GM12878 (cell line): ENCODE results near the gene GPC3. TPM values are rescaled to one million over a fixed set of nuclear protein-coding genes. Genes with fewer than 3 reads are reported as not detected.

ENCODE experiments used
- ATAC-seq: fragments of 200-7000 bp; cut with Tn5 transposase; 3 replicates; pipeline ENCODE4 v1.9.1; 2020; ENCODE audit warnings: mild to moderate bottlenecking, moderate library complexity
- BruUV-seq: library from RNA; stranded (reverse); fragments of 400-500 nt; replicated peaks from 2 replicates; lab custom pipeline; 2021; lab: Mats Ljungman, UMichigan
- CTCF ChIA-PET: fragments of 300-600 bp; sonication (Branson Sonifier 250); formaldehyde crosslinking; extraction: SDS; loops from one replicate; lab custom pipeline; 2021; ENCODE audit warnings: inconsistent platforms; lab: Yijun Ruan, JAX
- POLR2A ChIA-PET: fragments of 350-600 bp; formaldehyde crosslinking; extraction: SDS; loops from one replicate; lab custom pipeline; 2021; ENCODE audit warnings: inconsistent platforms; lab: Charles Lee
- RAD21 ChIA-PET: fragments of 300-600 bp; sonication (Branson Sonifier 250); formaldehyde crosslinking; loops from one replicate; lab custom pipeline; 2023; ENCODE audit warnings: antibody characterized with exemption; ENCODE audit not compliant: unreplicated experiment; lab: Charles Lee
- SMC1A ChIA-PET: fragments of 300-600 bp; sonication (Branson Sonifier 250); formaldehyde crosslinking; loops from one replicate; lab custom pipeline; 2023; ENCODE audit not compliant: unreplicated experiment, uncharacterized antibody; lab: Charles Lee
- DNase-seq: peaks from one replicate; pipeline ENCODE4 v3.0.0-alpha.2; 2011; ENCODE audit warnings: low read depth, low spot score
- FAIRE-seq: peaks from 3 replicates; lab custom pipeline; 2011; peaks lifted over from hg19 to GRCh38; lab: Jason Lieb, UNC
- H2AFZ ChIP-seq: 2 replicates; pipeline ENCODE4 v1.6.0; 2011; ENCODE audit warnings: low read depth, low read length, control low read depth; ENCODE audit not compliant: control insufficient read depth
- H3K27ac ChIP-seq: 2 replicates; pipeline ENCODE4 v1.5.1; 2011; ENCODE audit warnings: control low read depth; ENCODE audit not compliant: control insufficient read depth, insufficient read depth
- H3K27me3 ChIP-seq, 2 experiments: replicated peaks in 1 of 2; 2 replicates each; pipeline versions ENCODE4 v1.6.0 to v1.6.1; 2011; ENCODE audit warnings: low read length in 1 of 2; ENCODE audit not compliant: control insufficient read depth in 2 of 2, insufficient read depth in 2 of 2
- H3K36me3 ChIP-seq, 2 experiments: 2 replicates each; pipeline ENCODE4 v1.5.1; 2011; ENCODE audit warnings: low read length in 1 of 2; ENCODE audit not compliant: control insufficient read depth in 2 of 2, insufficient read depth in 2 of 2
- H3K4me1 ChIP-seq: 2 replicates; pipeline ENCODE4 v1.6.1; 2011; ENCODE audit warnings: mild to moderate bottlenecking, low read length, moderate library complexity, mixed read lengths; ENCODE audit not compliant: control insufficient read depth, insufficient read depth
- H3K4me2 ChIP-seq: 2 replicates; pipeline ENCODE4 v1.6.0; 2011; ENCODE audit warnings: control low read depth; ENCODE audit not compliant: control insufficient read depth, insufficient read depth
- H3K4me3 ChIP-seq: fragments of 200-600 bp; sonication (generic); 2 replicates; pipeline ENCODE4 v1.5.1; 2016
- H3K79me2 ChIP-seq: 2 replicates; pipeline ENCODE4 v1.6.0; 2011; ENCODE audit warnings: low read length; ENCODE audit not compliant: control insufficient read depth, insufficient read depth
- H3K9ac ChIP-seq: 2 replicates; pipeline ENCODE4 v1.8.0; 2011; ENCODE audit warnings: low read length, control low read depth, mixed read lengths; ENCODE audit not compliant: control insufficient read depth, insufficient read depth
- H3K9me3 ChIP-seq: replicated peaks from 3 replicates; pipeline ENCODE4 v1.5.1; 2011; ENCODE audit warnings: mild to moderate bottlenecking, low read length; ENCODE audit not compliant: control insufficient read depth, insufficient read depth
- H4K20me1 ChIP-seq: 2 replicates; pipeline ENCODE4 v1.6.0; 2011; ENCODE audit not compliant: control insufficient read depth, insufficient read depth
- ATF7 ChIP-seq: fragments of 450-650 bp; IDR thresholded peaks from 2 replicates; pipeline ENCODE4 v1.6.1; 2016; ENCODE audit warnings: low read depth, mild to moderate bottlenecking
- CHD1 ChIP-seq: IDR thresholded peaks from 2 replicates; pipeline ENCODE4 v1.6.1; 2012; ENCODE audit warnings: low read depth, low read length, improper control_type of control experiment
- CHD2 ChIP-seq: IDR thresholded peaks from 2 replicates; pipeline ENCODE4 v1.6.1; 2011; ENCODE audit warnings: low read depth, low read length, improper control_type of control experiment, borderline replicate concordance
- CREB1 ChIP-seq: IDR thresholded peaks from 2 replicates; pipeline ENCODE4 v1.6.1; 2012; ENCODE audit warnings: low read depth, mild to moderate bottlenecking, inconsistent platforms
- LARP7 ChIP-seq: fragments of 450-650 bp; IDR thresholded peaks from 2 replicates; pipeline ENCODE4 v1.6.1; 2017; ENCODE audit warnings: mild to moderate bottlenecking
- MEF2B ChIP-seq: fragments of 450-650 bp; IDR thresholded peaks from 2 replicates; pipeline ENCODE4 v1.6.1; 2018; ENCODE audit warnings: mild to moderate bottlenecking, moderate library complexity; ENCODE audit not compliant: partially characterized antibody, poor library complexity, severe bottlenecking
- MYB ChIP-seq: fragments of 150-350 bp; IDR thresholded peaks from 2 replicates; pipeline ENCODE4 v1.6.1; 2014; ENCODE audit warnings: mild to moderate bottlenecking, low read depth, low read length, borderline replicate concordance
- PAX5 ChIP-seq: IDR thresholded peaks from 2 replicates; pipeline ENCODE4 v1.6.1; 2011; ENCODE audit warnings: low read depth, low read length, borderline replicate concordance
- PBX3 ChIP-seq: IDR thresholded peaks from 2 replicates; pipeline ENCODE4 v1.6.1; 2011; ENCODE audit warnings: mild to moderate bottlenecking, low read depth, low read length, moderate library complexity; ENCODE audit not compliant: insufficient replicate concordance
- RUNX3 ChIP-seq: IDR thresholded peaks from 2 replicates; pipeline ENCODE4 v1.6.1; 2012; ENCODE audit warnings: low read length, inconsistent platforms
- USF1 ChIP-seq: IDR thresholded peaks from 2 replicates; pipeline ENCODE4 v1.6.1; 2011; ENCODE audit warnings: borderline replicate concordance, low read depth, mild to moderate bottlenecking, moderate library complexity, mixed read lengths, low read length; ENCODE audit not compliant: insufficient read depth; ENCODE audit errors: extremely low read length
- YBX1 ChIP-seq: fragments of 450-650 bp; IDR thresholded peaks from 2 replicates; pipeline ENCODE4 v1.6.1; 2016; ENCODE audit warnings: antibody characterized with exemption
- ZNF384 ChIP-seq: IDR thresholded peaks from 2 replicates; pipeline ENCODE4 v1.6.1; 2012; ENCODE audit warnings: low read depth, mild to moderate bottlenecking, low read length, improper control_type of control experiment, borderline replicate concordance
- WGBS: methylation state at CpG from one replicate; pipeline ENCODE4 v1.1.6; 2016; ENCODE audit warnings: low lambda C conversion rate; ENCODE audit not compliant: insufficient replicate concordance, insufficient coverage; ENCODE audit errors: missing lambda C conversion rate; 5-methylcytosine and 5-hydroxymethylcytosine counted together
- in situ Hi-C: fragments of 300-500 bp; cut with MboI; formaldehyde crosslinking; loops from 9 replicates; pipeline ENCODE4 v1.14.3; 2018; ENCODE audit warnings: mixed read lengths
- intact Hi-C: fragments of 100-400 bp; cut with micrococcal nuclease; formaldehyde crosslinking; loops from one replicate; pipeline ENCODE4 v1.14.2; 2022; ENCODE audit not compliant: unreplicated experiment
- polyA plus RNA-seq, 11 experiments: library from polyadenylated mRNA; depleted of rRNA in 4 of 11; unstranded in 6 of 11; stranded (reverse) in 5 of 11; fragments of >200 nt; fragmentation: Nextera tagmentation in 4 of 11; fragmentation: Illumina TruSeq in 1 of 11; extraction: Ambion mirVana in 4 of 11; extraction: Trizol in 1 of 11; gene quantifications; 1 replicate in 1 of 11; 2 replicates in 10 of 11; pipeline versions ENCODE4 v1.2.1 to v1.2.3, GENCODE V29; 2011 to 2016; ENCODE audit warnings: inconsistent platforms in 2 of 11, missing spikeins in 2 of 11, low read depth in 1 of 11
- total RNA-seq, 4 experiments: library from RNA; depleted of rRNA in 3 of 4; stranded (reverse); fragments of >200 nt in 3 of 4; fragmentation: Illumina TruSeq in 1 of 4; extraction: Trizol in 1 of 4; gene quantifications; 2 replicates each; pipeline versions ENCODE4 v1.2.1 to v1.2.3, GENCODE V29; 2013 to 2021
- TF ChIP-seq, protein P1 (sequence below): fragments of 450-650 bp; formaldehyde crosslinking; IDR thresholded peaks from 2 replicates; pipeline ENCODE4 v1.5.0; 2022; ENCODE audit warnings: mild to moderate bottlenecking, missing genetic modification characterization
- TF ChIP-seq, protein P2 (sequence below): fragments of 450-650 bp; IDR thresholded peaks from 2 replicates; pipeline ENCODE4 v1.6.1; 2018; ENCODE audit warnings: borderline replicate concordance, mild to moderate bottlenecking; ENCODE audit not compliant: partially characterized antibody
- TF ChIP-seq, protein P3 (sequence below): IDR thresholded peaks from 2 replicates; pipeline ENCODE4 v1.6.1; 2011; ENCODE audit warnings: low read depth, low read length, improper control_type of control experiment, borderline replicate concordance

GPC3 gene
- total and polyA plus RNA-seq, 10 of the 15 experiments (the other 5 are each of a cell fraction or from before 2014, with no cell fraction given): 0.09 to 0.82 TPM; not detected in 8

- no peak for FAIRE-seq
- intact Hi-C loops: no loop called here
- 37% methylated on average over 5 of the region's 5 CpGs for WGBS
- TF ChIP-seq, protein P1, sequence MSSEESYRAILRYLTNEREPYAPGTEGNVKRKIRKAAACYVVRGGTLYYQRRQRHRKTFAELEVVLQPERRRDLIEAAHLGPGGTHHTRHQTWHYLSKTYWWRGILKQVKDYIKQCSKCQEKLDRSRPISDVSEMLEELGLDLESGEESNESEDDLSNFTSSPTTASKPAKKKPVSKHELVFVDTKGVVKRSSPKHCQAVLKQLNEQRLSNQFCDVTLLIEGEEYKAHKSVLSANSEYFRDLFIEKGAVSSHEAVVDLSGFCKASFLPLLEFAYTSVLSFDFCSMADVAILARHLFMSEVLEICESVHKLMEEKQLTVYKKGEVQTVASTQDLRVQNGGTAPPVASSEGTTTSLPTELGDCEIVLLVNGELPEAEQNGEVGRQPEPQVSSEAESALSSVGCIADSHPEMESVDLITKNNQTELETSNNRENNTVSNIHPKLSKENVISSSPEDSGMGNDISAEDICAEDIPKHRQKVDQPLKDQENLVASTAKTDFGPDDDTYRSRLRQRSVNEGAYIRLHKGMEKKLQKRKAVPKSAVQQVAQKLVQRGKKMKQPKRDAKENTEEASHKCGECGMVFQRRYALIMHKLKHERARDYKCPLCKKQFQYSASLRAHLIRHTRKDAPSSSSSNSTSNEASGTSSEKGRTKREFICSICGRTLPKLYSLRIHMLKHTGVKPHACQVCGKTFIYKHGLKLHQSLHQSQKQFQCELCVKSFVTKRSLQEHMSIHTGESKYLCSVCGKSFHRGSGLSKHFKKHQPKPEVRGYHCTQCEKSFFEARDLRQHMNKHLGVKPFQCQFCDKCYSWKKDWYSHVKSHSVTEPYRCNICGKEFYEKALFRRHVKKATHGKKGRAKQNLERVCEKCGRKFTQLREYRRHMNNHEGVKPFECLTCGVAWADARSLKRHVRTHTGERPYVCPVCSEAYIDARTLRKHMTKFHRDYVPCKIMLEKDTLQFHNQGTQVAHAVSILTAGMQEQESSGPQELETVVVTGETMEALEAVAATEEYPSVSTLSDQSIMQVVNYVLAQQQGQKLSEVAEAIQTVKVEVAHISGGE: no peak
- TF ChIP-seq MYB (no peak), USF1 (no peak), CHD2 (no peak), CREB1 (no peak), PAX5 (no peak), LARP7 (no peak), YBX1 (no peak), ZNF384 (no peak), PBX3 (no peak), CHD1 (no peak), RUNX3 (no peak), ATF7 (no peak), MEF2B (no peak)
- TF ChIP-seq, protein P2, sequence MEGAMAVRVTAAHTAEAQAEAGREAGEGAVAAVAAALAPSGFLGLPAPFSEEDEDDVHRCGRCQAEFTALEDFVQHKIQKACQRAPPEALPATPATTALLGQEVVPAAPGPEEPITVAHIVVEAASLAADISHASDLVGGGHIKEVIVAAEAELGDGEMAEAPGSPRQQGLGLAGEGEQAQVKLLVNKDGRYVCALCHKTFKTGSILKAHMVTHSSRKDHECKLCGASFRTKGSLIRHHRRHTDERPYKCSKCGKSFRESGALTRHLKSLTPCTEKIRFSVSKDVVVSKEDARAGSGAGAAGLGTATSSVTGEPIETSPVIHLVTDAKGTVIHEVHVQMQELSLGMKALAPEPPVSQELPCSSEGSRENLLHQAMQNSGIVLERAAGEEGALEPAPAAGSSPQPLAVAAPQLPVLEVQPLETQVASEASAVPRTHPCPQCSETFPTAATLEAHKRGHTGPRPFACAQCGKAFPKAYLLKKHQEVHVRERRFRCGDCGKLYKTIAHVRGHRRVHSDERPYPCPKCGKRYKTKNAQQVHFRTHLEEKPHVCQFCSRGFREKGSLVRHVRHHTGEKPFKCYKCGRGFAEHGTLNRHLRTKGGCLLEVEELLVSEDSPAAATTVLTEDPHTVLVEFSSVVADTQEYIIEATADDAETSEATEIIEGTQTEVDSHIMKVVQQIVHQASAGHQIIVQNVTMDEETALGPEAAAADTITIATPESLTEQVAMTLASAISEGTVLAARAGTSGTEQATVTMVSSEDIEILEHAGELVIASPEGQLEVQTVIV: no peak
- TF ChIP-seq, protein P3, sequence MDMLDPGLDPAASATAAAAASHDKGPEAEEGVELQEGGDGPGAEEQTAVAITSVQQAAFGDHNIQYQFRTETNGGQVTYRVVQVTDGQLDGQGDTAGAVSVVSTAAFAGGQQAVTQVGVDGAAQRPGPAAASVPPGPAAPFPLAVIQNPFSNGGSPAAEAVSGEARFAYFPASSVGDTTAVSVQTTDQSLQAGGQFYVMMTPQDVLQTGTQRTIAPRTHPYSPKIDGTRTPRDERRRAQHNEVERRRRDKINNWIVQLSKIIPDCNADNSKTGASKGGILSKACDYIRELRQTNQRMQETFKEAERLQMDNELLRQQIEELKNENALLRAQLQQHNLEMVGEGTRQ: no peak
These were observed 2.6 kb upstream of the GPC3 start for GRCh38 chrX:133988010-133988409.

More at GRCh38 chrX:133988010-133988409, 2.6 kb upstream of the GPC3 start:
- Histone ChIP-seq H4K20me1 (no peaks in the 10 kb centered on the region), H3K4me1 (no peaks in the 10 kb centered on the region), H3K4me2 (no peak overlapping the region), H3K27me3 (no peaks in the 10 kb centered on the region), H2AFZ (no peak overlapping the region), H3K4me3 (no peak overlapping the region), H3K9ac (no peak overlapping the region), H3K36me3 (no peaks in the 10 kb centered on the region), H3K9me3 (no peaks in the 10 kb centered on the region; the same call in 2 of the 3 replicates), H3K27ac (no peak overlapping the region), H3K79me2 (no peaks in the 10 kb centered on the region)
- no TSS peak for BruUV-seq
- no peak for ATAC-seq
- SMC1A ChIA-PET: no interaction called here
- POLR2A ChIA-PET: no interaction called here
- RAD21 ChIA-PET: no interaction called here
- DNase-seq: no peak
- CTCF ChIA-PET: no interaction called here
- in situ Hi-C loops: no loop called here
